GM23338 (cell line): ENCODE results near the gene CCSER2. TPM values are rescaled to one million over a fixed set of nuclear protein-coding genes. Genes with fewer than 3 reads are reported as not detected.

ENCODE experiments used
- ATAC-seq: fragments of 200-7000 bp; cut with Tn5 transposase; 3 replicates; pipeline ENCODE4 v1.9.1; 2020
- DNase-seq: peaks from one replicate; pipeline ENCODE4 v3.0.0-alpha.2; 2015; ENCODE audit warnings: low spot score
- H2AFZ ChIP-seq: fragments of 200-600 bp; sonication (generic); 2 replicates; pipeline ENCODE4 v1.8.0; 2016; ENCODE audit warnings: antibody characterized with exemption, mild to moderate bottlenecking, moderate library complexity
- H3F3A ChIP-seq: fragments of 200-600 bp; sonication (generic); replicated peaks from 2 replicates; pipeline ENCODE4 v1.8.0; 2017; ENCODE audit warnings: antibody characterized with exemption, mixed run types, low read depth
- H3K27ac ChIP-seq: fragments of 200-600 bp; sonication (generic); 2 replicates; pipeline ENCODE4 v1.6.1; 2016; ENCODE audit warnings: low read depth
- H3K27me3 ChIP-seq: fragments of 200-600 bp; sonication (generic); 2 replicates; pipeline ENCODE4 v1.8.0; 2016; ENCODE audit warnings: mild to moderate bottlenecking, mixed run types, moderate library complexity; ENCODE audit not compliant: insufficient read depth
- H3K36me3 ChIP-seq: fragments of 200-600 bp; sonication (generic); 2 replicates; pipeline ENCODE4 v1.8.0; 2016; ENCODE audit warnings: mild to moderate bottlenecking; ENCODE audit not compliant: insufficient read depth
- H3K4me1 ChIP-seq: fragments of 200-600 bp; sonication (generic); 2 replicates; pipeline ENCODE4 v1.8.0; 2016; ENCODE audit warnings: mild to moderate bottlenecking, moderate library complexity; ENCODE audit not compliant: insufficient read depth
- H3K4me2 ChIP-seq: fragments of 200-600 bp; sonication (generic); 2 replicates; pipeline ENCODE4 v1.7.1; 2017; ENCODE audit warnings: mixed run types
- H3K4me3 ChIP-seq: fragments of 200-600 bp; sonication (generic); 2 replicates; pipeline ENCODE4 v1.6.1; 2016; ENCODE audit warnings: mixed run types
- H3K79me2 ChIP-seq: fragments of 200-600 bp; sonication (generic); replicated peaks from 2 replicates; pipeline ENCODE4 v1.8.0; 2017; ENCODE audit warnings: mild to moderate bottlenecking; ENCODE audit not compliant: insufficient read depth
- H3K9me2 ChIP-seq: fragments of 200-600 bp; sonication (generic); 2 replicates; pipeline ENCODE4 v1.8.0; 2017; ENCODE audit not compliant: insufficient read depth
- H4K20me1 ChIP-seq: fragments of 200-600 bp; sonication (generic); replicated peaks from 2 replicates; pipeline ENCODE4 v1.8.0; 2017; ENCODE audit warnings: mild to moderate bottlenecking; ENCODE audit not compliant: insufficient read depth
- H3K27ac Mint-ChIP-seq: 2 replicates; pipeline ENCODE4 v1.8.0; 2020; ENCODE audit warnings: inconsistent platforms, mild to moderate bottlenecking, moderate library complexity, mixed read lengths
- H3K27me3 Mint-ChIP-seq: 3 replicates; pipeline ENCODE4 v1.8.0; 2022; ENCODE audit warnings: low read depth, mild to moderate bottlenecking, moderate library complexity, mixed read lengths, inconsistent platforms; ENCODE audit not compliant: insufficient read depth, poor library complexity
- H3K36me3 Mint-ChIP-seq: 3 replicates; pipeline ENCODE4 v1.8.0; 2021; ENCODE audit warnings: low read depth, mild to moderate bottlenecking, inconsistent platforms, moderate library complexity, mixed read lengths
- H3K4me1 Mint-ChIP-seq: 3 replicates; pipeline ENCODE4 v1.8.0; 2020; ENCODE audit warnings: mild to moderate bottlenecking, inconsistent platforms, mixed read lengths
- H3K4me3 Mint-ChIP-seq: 3 replicates; pipeline ENCODE4 v1.8.0; 2021; ENCODE audit warnings: moderate library complexity, mild to moderate bottlenecking, inconsistent platforms, mixed read lengths
- H3K9me3 Mint-ChIP-seq: 3 replicates; pipeline ENCODE4 v1.8.0; 2020; ENCODE audit warnings: moderate library complexity, mild to moderate bottlenecking, inconsistent platforms, mixed read lengths
- ETS1 ChIP-seq: IDR thresholded peaks from 2 replicates; pipeline ENCODE4 v1.6.1; 2016; ENCODE audit warnings: antibody characterized with exemption
- EZH2phosphoT487 ChIP-seq: fragments of 200-600 bp; sonication (generic); IDR thresholded peaks from one replicate; pipeline ENCODE4 v1.8.1; 2018; ENCODE audit warnings: antibody characterized with exemption; ENCODE audit not compliant: unreplicated experiment
- JUNB ChIP-seq: IDR thresholded peaks from one replicate; pipeline ENCODE4 v1.6.1; 2016; ENCODE audit warnings: antibody characterized with exemption; ENCODE audit not compliant: unreplicated experiment
- STAT1 ChIP-seq: IDR thresholded peaks from one replicate; pipeline ENCODE4 v1.6.1; 2016; ENCODE audit warnings: antibody characterized with exemption; ENCODE audit not compliant: unreplicated experiment
- ZNF114 ChIP-seq: fragments of 250-450 bp; sonication (Bioruptor Pico); IDR thresholded peaks from 2 replicates; pipeline ENCODE4 v1.5.0; 2020; ENCODE audit warnings: mild to moderate bottlenecking, moderate library complexity
- ZNF462 ChIP-seq: fragments of 250-450 bp; sonication (Bioruptor Pico); IDR thresholded peaks from 2 replicates; pipeline ENCODE4 v1.5.0; 2020; ENCODE audit warnings: mild to moderate bottlenecking, moderate library complexity
- polyA plus RNA-seq: library from polyadenylated mRNA; unstranded; fragments of >200 nt; fragmentation: Nextera tagmentation; extraction: Ambion mirVana; gene quantifications from 2 replicates; pipeline ENCODE4 v1.2.1, GENCODE V29; 2016
- total RNA-seq: library from RNA; depleted of rRNA; stranded (reverse); fragments of >200 nt; shearing (Covaris generic); gene quantifications from 2 replicates; pipeline ENCODE4 v1.2.3, GENCODE V29; 2014
- TF ChIP-seq, protein P1 (sequence below), 2 experiments: fragments of 200-600 bp in 1 of 2; sonication (generic) in 1 of 2; conservative IDR thresholded peaks; 2 replicates each; pipeline versions ENCODE4 v1.5.1 to v1.6.1; 2016 to 2017; ENCODE audit warnings: antibody characterized with exemption in 2 of 2, low read depth in 2 of 2, mild to moderate bottlenecking in 2 of 2, moderate library complexity in 1 of 2

Gene CCSER2
- total and polyA plus RNA-seq, 2 experiments from 2014 or later: 30.6 to 37.2 TPM

GRCh38 chr10:84374455-84374854, 46.1 kb downstream of the CCSER2 start (continued):
- no peak for TF ChIP-seq ETS1
- TF ChIP-seq EZH2phosphoT487: no peak
- TF ChIP-seq ZNF114: no peak

- DNase-seq (peak; percentile 79), ATAC-seq (no peak)
- Mint-ChIP-seq H3K4me1 (no peaks in the 10 kb centered on the region), H3K27ac (no peak overlapping the region), H3K4me3 (no peak overlapping the region), H3K36me3 (peaks cover 8% of the 10 kb centered on the region; the same call in 2 of the 3 replicates), H3K27me3 (peaks cover 2% of the 10 kb centered on the region), H3K9me3 (no peaks in the 10 kb centered on the region)
- no peaks in the 10 kb centered on the region for H3K4me1 ChIP-seq
- no peaks in the 10 kb centered on the region; the same call in 1 of the 2 replicates for H3K36me3 ChIP-seq
- no peaks in the 10 kb centered on the region for H3F3A ChIP-seq
- no peak overlapping the region for H3K4me3 ChIP-seq
- H3K9me2 ChIP-seq: no peaks in the 10 kb centered on the region
- H3K27me3 ChIP-seq: no peaks in the 10 kb centered on the region
- no peak overlapping the region for H3K4me2 ChIP-seq
- no peak overlapping the region for H2AFZ ChIP-seq
- H3K79me2 ChIP-seq: peaks cover 41% of the 10 kb centered on the region
- no peak for TF ChIP-seq STAT1
- TF ChIP-seq, protein P1, sequence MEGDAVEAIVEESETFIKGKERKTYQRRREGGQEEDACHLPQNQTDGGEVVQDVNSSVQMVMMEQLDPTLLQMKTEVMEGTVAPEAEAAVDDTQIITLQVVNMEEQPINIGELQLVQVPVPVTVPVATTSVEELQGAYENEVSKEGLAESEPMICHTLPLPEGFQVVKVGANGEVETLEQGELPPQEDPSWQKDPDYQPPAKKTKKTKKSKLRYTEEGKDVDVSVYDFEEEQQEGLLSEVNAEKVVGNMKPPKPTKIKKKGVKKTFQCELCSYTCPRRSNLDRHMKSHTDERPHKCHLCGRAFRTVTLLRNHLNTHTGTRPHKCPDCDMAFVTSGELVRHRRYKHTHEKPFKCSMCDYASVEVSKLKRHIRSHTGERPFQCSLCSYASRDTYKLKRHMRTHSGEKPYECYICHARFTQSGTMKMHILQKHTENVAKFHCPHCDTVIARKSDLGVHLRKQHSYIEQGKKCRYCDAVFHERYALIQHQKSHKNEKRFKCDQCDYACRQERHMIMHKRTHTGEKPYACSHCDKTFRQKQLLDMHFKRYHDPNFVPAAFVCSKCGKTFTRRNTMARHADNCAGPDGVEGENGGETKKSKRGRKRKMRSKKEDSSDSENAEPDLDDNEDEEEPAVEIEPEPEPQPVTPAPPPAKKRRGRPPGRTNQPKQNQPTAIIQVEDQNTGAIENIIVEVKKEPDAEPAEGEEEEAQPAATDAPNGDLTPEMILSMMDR (conservative IDR thresholded peaks at IDR 0.05; ENCODE audit: low read depth in 2 of 2): peak; percentile 80 to 81
- H4K20me1 ChIP-seq: 0 out of 2 replicates have a peak, but pooled peaks cover 8% of the 10 kb centered on the region
- H3K27ac ChIP-seq: no peak overlapping the region
Measured at GRCh38 chr10:84375011-84375410, 46.6 kb downstream of the CCSER2 start.

GRCh38 chr10:84375881-84376280, 47.5 kb downstream of the CCSER2 start:
- Mint-ChIP-seq H3K27me3 (peaks cover 2% of the 10 kb centered on the region), H3K27ac (no peak overlapping the region)
- no peaks in the 10 kb centered on the region; the same call in 1 of the 2 replicates for H3K36me3 ChIP-seq
- no peak for TF ChIP-seq ZNF462 (CRISPR knock-in tag)
- TF ChIP-seq JUNB: no peak
- no peak for TF ChIP-seq ZNF114
- TF ChIP-seq STAT1: no peak

More at GRCh38 chr10:84375881-84376280, 47.5 kb downstream of the CCSER2 start:
- Mint-ChIP-seq H3K4me1 (no peaks in the 10 kb centered on the region), H3K4me3 (no peak overlapping the region), H3K9me3 (no peaks in the 10 kb centered on the region), H3K36me3 (peaks cover 15% of the 10 kb centered on the region)
- DNase-seq (no peak), ATAC-seq (no peak)
- H4K20me1 ChIP-seq: 0 out of 2 replicates have a peak, but pooled peaks cover 12% of the 10 kb centered on the region
- no peak overlapping the region for H3K4me3 ChIP-seq
- H3K27ac ChIP-seq: no peak overlapping the region
- peaks cover 34% of the 10 kb centered on the region for H3K79me2 ChIP-seq
- no peaks in the 10 kb centered on the region for H3K9me2 ChIP-seq
- H2AFZ ChIP-seq: no peak overlapping the region
- H3K4me2 ChIP-seq: no peak overlapping the region
- H3K27me3 ChIP-seq: no peaks in the 10 kb centered on the region
- no peaks in the 10 kb centered on the region for H3K4me1 ChIP-seq
- no peaks in the 10 kb centered on the region for H3F3A ChIP-seq
